Neural cell (in vitro differentiated cells): ENCODE measurements around the gene GUF1.

Experiments
- EP300 ChIP-seq: fragments of 450-650 bp; conservative IDR thresholded peaks from 2 replicates; pipeline ENCODE4 v1.6.1; 2014; ENCODE audit warnings: antibody characterized with exemption, mild to moderate bottlenecking, moderate library complexity; ENCODE audit not compliant: poor library complexity, severe bottlenecking
- EZH2 ChIP-seq: fragments of 200-600, 300-800 bp; shearing (Covaris generic), sonication (generic); IDR thresholded peaks from 2 replicates; pipeline ENCODE4 v1.6.1; 2014; ENCODE audit warnings: antibody characterized with exemption, low read length, borderline replicate concordance, mild to moderate bottlenecking; ENCODE audit not compliant: insufficient read depth, poor library complexity, severe bottlenecking
- POLR2AphosphoS5 ChIP-seq: IDR thresholded peaks from 2 replicates; pipeline ENCODE4 v1.6.1; 2012
- TAF1 ChIP-seq: IDR thresholded peaks from 2 replicates; pipeline ENCODE4 v1.6.1; 2012; ENCODE audit warnings: low read depth
- TF ChIP-seq, protein P1 (sequence below): fragments of 450-650 bp; IDR thresholded peaks from 2 replicates; pipeline ENCODE4 v1.5.1; 2014; ENCODE audit warnings: antibody characterized with exemption, mild to moderate bottlenecking, moderate library complexity; ENCODE audit not compliant: poor library complexity, severe bottlenecking

DNA sequence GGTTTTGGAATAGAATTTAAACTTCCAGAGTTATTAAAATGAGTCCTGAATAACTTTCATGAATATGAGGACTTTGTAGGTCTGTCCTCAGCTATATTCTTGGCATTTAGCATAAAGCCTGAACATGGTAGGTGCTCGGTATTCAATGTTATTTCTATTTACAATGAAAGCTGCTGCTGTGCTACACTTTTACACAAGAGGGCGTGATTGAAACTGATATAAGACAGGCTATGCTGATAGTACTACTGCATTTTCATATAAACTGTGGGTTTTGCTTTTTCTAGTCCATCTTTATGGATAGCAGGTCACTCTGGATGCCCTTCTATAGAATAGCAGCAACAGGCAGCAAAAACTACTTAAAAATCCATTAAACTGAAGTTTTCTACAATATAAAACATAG, 60.4 kb downstream of the GUF1 start:
- no peak for TF ChIP-seq EP300
- no peak for TF ChIP-seq EZH2
- no peak for TF ChIP-seq POLR2AphosphoS5
- TF ChIP-seq, protein P1, sequence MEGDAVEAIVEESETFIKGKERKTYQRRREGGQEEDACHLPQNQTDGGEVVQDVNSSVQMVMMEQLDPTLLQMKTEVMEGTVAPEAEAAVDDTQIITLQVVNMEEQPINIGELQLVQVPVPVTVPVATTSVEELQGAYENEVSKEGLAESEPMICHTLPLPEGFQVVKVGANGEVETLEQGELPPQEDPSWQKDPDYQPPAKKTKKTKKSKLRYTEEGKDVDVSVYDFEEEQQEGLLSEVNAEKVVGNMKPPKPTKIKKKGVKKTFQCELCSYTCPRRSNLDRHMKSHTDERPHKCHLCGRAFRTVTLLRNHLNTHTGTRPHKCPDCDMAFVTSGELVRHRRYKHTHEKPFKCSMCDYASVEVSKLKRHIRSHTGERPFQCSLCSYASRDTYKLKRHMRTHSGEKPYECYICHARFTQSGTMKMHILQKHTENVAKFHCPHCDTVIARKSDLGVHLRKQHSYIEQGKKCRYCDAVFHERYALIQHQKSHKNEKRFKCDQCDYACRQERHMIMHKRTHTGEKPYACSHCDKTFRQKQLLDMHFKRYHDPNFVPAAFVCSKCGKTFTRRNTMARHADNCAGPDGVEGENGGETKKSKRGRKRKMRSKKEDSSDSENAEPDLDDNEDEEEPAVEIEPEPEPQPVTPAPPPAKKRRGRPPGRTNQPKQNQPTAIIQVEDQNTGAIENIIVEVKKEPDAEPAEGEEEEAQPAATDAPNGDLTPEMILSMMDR, result peak; percentile 59
- no peak for TF ChIP-seq TAF1
